Measurements from ENCODE around the gene SDR42E1. TPM values are rescaled to one million over a fixed set of nuclear protein-coding genes. Genes with fewer than 3 reads are reported as not detected.
A peak's percentile ranks its signal among the peaks of the same experiment; 100 is the strongest.

SDR42E1 gene
- total and polyA plus RNA-seq, 7 experiments from 2014 or later, result 2.2 to 12.1 (median 4.6) TPM

DNA sequence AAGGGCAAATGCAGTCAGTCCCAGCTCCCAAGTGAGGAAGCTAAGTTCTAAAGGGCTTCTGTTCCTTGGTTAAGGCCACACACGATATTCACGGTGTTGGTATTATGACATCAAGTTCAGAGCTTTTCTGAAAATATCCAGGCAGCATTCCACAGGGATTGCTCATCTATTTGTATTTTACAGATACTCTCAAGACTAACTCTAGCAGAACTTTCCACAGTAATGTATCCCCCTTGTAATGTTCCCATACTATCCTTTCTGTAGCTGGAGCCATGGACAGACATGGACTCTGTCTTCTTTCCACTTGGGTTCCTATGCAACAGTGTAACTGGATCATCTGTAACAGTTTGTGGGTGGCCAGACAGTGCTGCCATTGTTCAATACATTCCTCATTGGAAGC, 13.5 kb downstream of the SDR42E1 start:
- Histone ChIP-seq H3K36me3 (ENCODE audit: control insufficient read depth in 2 of 3, insufficient read depth in 3 of 3, low read length in 3 of 3) (peaks cover 4 to 57% (median 8%) of the 10 kb centered on the region in 3 experiments), H3K27me3 (ENCODE audit: control insufficient read depth in 2 of 2, insufficient read depth in 2 of 2, low read length in 2 of 2) (no peaks in the 10 kb centered on the region), H3K4me3 (ENCODE audit: low read length) (no peak overlapping the region), H3K9me3 (ENCODE audit: control insufficient read depth in 2 of 3, low read length in 3 of 3) (no peaks in the 10 kb centered on the region), H3K4me1 (ENCODE audit: control insufficient read depth in 2 of 2, insufficient read depth in 2 of 2, low read length in 2 of 2) (no peaks in the 10 kb centered on the region), H3K27ac (ENCODE audit: low read depth, low read length) (no peak overlapping the region)
- intact Hi-C loops (cut with micrococcal nuclease), result no loop called here
- H3K4me1 Mint-ChIP-seq, result peaks cover 0 to 29% (median 6%) of the 10 kb centered on the region in 7 donors
- ChIA-PET POLR2A (no interaction called here), CTCF (no interaction called here)
- ATAC-seq (no peak), DNase-seq (no peak)
- H3K9me3 Mint-ChIP-seq, result peaks cover 0 to 2% (median 0%) of the 10 kb centered on the region in 11 donors
- H3K27me3 Mint-ChIP-seq, result no peaks in the 10 kb centered on the region
- no peak overlapping the region for H3K4me3 Mint-ChIP-seq
- peaks cover 8 to 51% (median 27%) of the 10 kb centered on the region in 5 donors for H3K36me3 Mint-ChIP-seq
- no peak overlapping the region for H3K27ac Mint-ChIP-seq

GRCh38 chr16:81996664-81997509, 14.4 kb downstream of the SDR42E1 start:
- H3K27ac ChIP-seq (ENCODE audit: low read depth, low read length), result no peak overlapping the region
- H3K27ac Mint-ChIP-seq, result no peak overlapping the region
- ChIA-PET CTCF (no interaction called here), POLR2A (no interaction called here)
- no peak for ATAC-seq
- H3K27me3 ChIP-seq (ENCODE audit: control insufficient read depth in 2 of 2, insufficient read depth in 2 of 2, low read length in 2 of 2), result no peaks in the 10 kb centered on the region
- H3K4me3 ChIP-seq (ENCODE audit: low read length), result no peak overlapping the region
- intact Hi-C loops (cut with micrococcal nuclease), result no loop called here
- no peaks in the 10 kb centered on the region for H3K27me3 Mint-ChIP-seq
- no peak for DNase-seq
- peaks cover 8 to 44% (median 21%) of the 10 kb centered on the region in 5 donors for H3K36me3 Mint-ChIP-seq
- peaks cover 4 to 48% (median 8%) of the 10 kb centered on the region in 3 experiments for H3K36me3 ChIP-seq (ENCODE audit: control insufficient read depth in 2 of 3, insufficient read depth in 3 of 3, low read length in 3 of 3)
- peaks cover 0 to 24% (median under 1%) of the 10 kb centered on the region in 7 donors for H3K4me1 Mint-ChIP-seq
- no peak overlapping the region for H3K4me3 Mint-ChIP-seq
- H3K9me3 ChIP-seq (ENCODE audit: control insufficient read depth in 2 of 3, low read length in 3 of 3), result no peaks in the 10 kb centered on the region
- peaks cover 0 to 2% (median 0%) of the 10 kb centered on the region in 11 donors for H3K9me3 Mint-ChIP-seq
- H3K4me1 ChIP-seq (ENCODE audit: control insufficient read depth in 2 of 2, insufficient read depth in 2 of 2, low read length in 2 of 2), result no peaks in the 10 kb centered on the region

DNA sequence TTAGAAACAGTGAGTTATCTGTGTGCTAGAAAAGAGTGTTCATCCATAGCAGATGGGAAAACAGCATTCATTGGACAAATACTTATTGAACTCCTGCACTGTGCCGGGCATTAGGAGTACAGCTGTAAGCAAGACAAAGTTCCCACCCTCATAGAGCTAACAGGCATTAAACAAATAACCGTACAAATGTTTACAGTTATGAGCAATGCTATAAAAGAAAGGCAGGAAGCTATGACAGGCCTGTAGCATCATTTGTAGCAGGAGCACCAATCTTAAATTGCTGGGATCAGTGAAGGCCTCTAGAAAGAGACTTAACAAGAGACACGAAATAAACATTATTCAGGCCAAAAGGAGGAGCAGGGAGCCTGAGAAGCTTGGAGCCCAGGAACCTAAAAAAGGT, 15.6 kb downstream of the SDR42E1 start:
- no peak overlapping the region for H3K4me3 ChIP-seq (ENCODE audit: low read length)
- H3K27ac Mint-ChIP-seq, result peak overlapping the region in 1 of 9 donors; percentile 10
- peaks cover 0 to 15% (median 0%) of the 10 kb centered on the region in 7 donors for H3K4me1 Mint-ChIP-seq
- no peak for DNase-seq
- ChIA-PET CTCF (interaction anchor here (0.8 kb wide), 1 partner anchor 15 kb away, joined by 3 read pairs; no protein-coding TSS in a partner anchor), POLR2A (no interaction called here)
- H3K36me3 ChIP-seq (ENCODE audit: control insufficient read depth in 2 of 3, insufficient read depth in 3 of 3, low read length in 3 of 3), result peaks cover 4 to 44% (median 8%) of the 10 kb centered on the region in 3 experiments
- H3K4me1 ChIP-seq (ENCODE audit: control insufficient read depth in 2 of 2, insufficient read depth in 2 of 2, low read length in 2 of 2), result no peaks in the 10 kb centered on the region
- no peak overlapping the region for H3K27ac ChIP-seq (ENCODE audit: low read depth, low read length)
- H3K9me3 ChIP-seq (ENCODE audit: control insufficient read depth in 2 of 3, low read length in 3 of 3), result no peaks in the 10 kb centered on the region
- no peaks in the 10 kb centered on the region for H3K27me3 ChIP-seq (ENCODE audit: control insufficient read depth in 2 of 2, insufficient read depth in 2 of 2, low read length in 2 of 2)
- H3K36me3 Mint-ChIP-seq, result peaks cover 8 to 34% (median 21%) of the 10 kb centered on the region in 5 donors
- ATAC-seq, result no peak
- H3K27me3 Mint-ChIP-seq, result no peaks in the 10 kb centered on the region
- no peaks in the 10 kb centered on the region for H3K9me3 Mint-ChIP-seq
- no peak overlapping the region for H3K4me3 Mint-ChIP-seq
- intact Hi-C loops (cut with micrococcal nuclease), result loop anchor here in 1 of 2 donors (1.0 kb wide), 1 partner anchor 235 kb away; no protein-coding TSS in a partner anchor

DNA sequence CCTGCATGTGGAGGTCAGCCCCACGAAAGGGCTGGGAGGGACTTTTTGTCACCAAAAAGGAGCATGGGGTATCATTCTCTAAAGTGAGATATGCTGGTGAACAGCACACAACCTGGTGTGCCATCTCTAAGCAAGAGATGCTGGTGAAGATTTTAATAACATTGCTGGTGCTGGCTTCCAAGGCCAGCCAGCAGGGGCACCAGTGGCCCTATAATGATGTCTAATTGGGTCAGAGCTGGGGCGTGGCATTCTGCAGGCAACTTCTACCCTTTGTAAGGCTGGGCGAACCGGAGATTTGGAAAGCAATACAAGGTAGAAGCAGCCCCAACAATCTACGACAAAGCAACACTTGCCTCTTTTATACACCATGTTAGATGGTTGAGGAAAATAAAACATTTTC, 16.8 kb downstream of the SDR42E1 start:
- Histone ChIP-seq H3K9me3 (ENCODE audit: control insufficient read depth in 2 of 3, low read length in 3 of 3) (no peaks in the 10 kb centered on the region), H3K27ac (ENCODE audit: low read depth, low read length) (no peak overlapping the region), H3K4me1 (ENCODE audit: control insufficient read depth in 2 of 2, insufficient read depth in 2 of 2, low read length in 2 of 2) (no peaks in the 10 kb centered on the region), H3K4me3 (ENCODE audit: low read length) (no peak overlapping the region), H3K27me3 (ENCODE audit: control insufficient read depth in 2 of 2, insufficient read depth in 2 of 2, low read length in 2 of 2) (no peaks in the 10 kb centered on the region), H3K36me3 (ENCODE audit: control insufficient read depth in 2 of 3, insufficient read depth in 3 of 3, low read length in 3 of 3) (peaks cover under 1 to 32% (median 4%) of the 10 kb centered on the region in 3 experiments)
- intact Hi-C loops (cut with micrococcal nuclease), result no loop called here
- no peak overlapping the region for H3K4me3 Mint-ChIP-seq
- H3K27me3 Mint-ChIP-seq, result no peaks in the 10 kb centered on the region
- ChIA-PET CTCF (interaction anchor here (1.0 kb wide), 1 partner anchor 54 kb away, joined by 5 read pairs; no protein-coding TSS in a partner anchor), POLR2A (no interaction called here)
- DNase-seq, result no peak
- peaks cover 0 to 15% (median 0%) of the 10 kb centered on the region in 7 donors for H3K4me1 Mint-ChIP-seq
- no peak overlapping the region for H3K27ac Mint-ChIP-seq
- peaks cover 8 to 25% (median 14%) of the 10 kb centered on the region in 5 donors for H3K36me3 Mint-ChIP-seq
- ATAC-seq, result no peak
- no peaks in the 10 kb centered on the region for H3K9me3 Mint-ChIP-seq

DNA sequence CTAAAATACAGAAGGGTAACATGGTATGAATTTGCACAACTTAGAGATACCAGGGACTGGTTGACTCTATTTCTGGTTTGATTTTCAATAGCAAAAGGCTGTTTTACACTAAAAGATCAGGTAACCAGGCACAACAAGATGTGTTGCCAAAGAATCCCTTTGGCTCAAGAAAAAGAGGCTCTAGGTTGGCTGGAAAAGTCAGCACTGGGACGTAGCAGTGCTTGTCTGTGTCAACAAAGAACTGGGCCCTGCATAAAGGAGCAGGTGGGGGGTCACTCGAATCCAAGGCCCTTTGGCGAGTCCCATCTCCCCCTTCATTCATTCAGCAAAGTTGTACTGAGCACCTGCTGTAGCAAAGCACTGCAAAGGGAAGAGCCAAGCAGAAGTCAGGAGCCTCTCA, 18.4 kb downstream of the SDR42E1 start:
- POLR2A ChIA-PET, result no interaction called here
- H3K27me3 Mint-ChIP-seq, result no peaks in the 10 kb centered on the region
- H3K4me3 Mint-ChIP-seq, result no peak overlapping the region
- no peaks in the 10 kb centered on the region for H3K9me3 ChIP-seq (ENCODE audit: control insufficient read depth in 2 of 3, low read length in 3 of 3)
- ATAC-seq (no peak), DNase-seq (no peak)
- no peaks in the 10 kb centered on the region for H3K4me1 ChIP-seq (ENCODE audit: control insufficient read depth in 2 of 2, insufficient read depth in 2 of 2, low read length in 2 of 2)
- H3K4me1 Mint-ChIP-seq, result peaks cover 0 to 15% (median 0%) of the 10 kb centered on the region in 7 donors
- H3K36me3 ChIP-seq (ENCODE audit: control insufficient read depth in 2 of 3, insufficient read depth in 3 of 3, low read length in 3 of 3), result peaks cover 0 to 16% (median 0%) of the 10 kb centered on the region in 3 experiments
- H3K27ac Mint-ChIP-seq, result no peak overlapping the region
- H3K27ac ChIP-seq (ENCODE audit: low read depth, low read length), result no peak overlapping the region
- H3K4me3 ChIP-seq (ENCODE audit: low read length), result no peak overlapping the region
- CTCF ChIA-PET, result no interaction called here
- peaks cover 2 to 13% (median 6%) of the 10 kb centered on the region in 5 donors for H3K36me3 Mint-ChIP-seq
- intact Hi-C loops (cut with micrococcal nuclease), result no loop called here
- no peaks in the 10 kb centered on the region for H3K9me3 Mint-ChIP-seq
- no peaks in the 10 kb centered on the region for H3K27me3 ChIP-seq (ENCODE audit: control insufficient read depth in 2 of 2, insufficient read depth in 2 of 2, low read length in 2 of 2)

GRCh38 chr16:81987706-81988105, 23.6 kb downstream of the SDR42E1 start:
- DNase-seq (no peak), ATAC-seq (no peak)
- intact Hi-C loops (cut with micrococcal nuclease), result no loop called here
- H3K36me3 ChIP-seq (ENCODE audit: control insufficient read depth in 2 of 3, insufficient read depth in 3 of 3, low read length in 3 of 3), result no peaks in the 10 kb centered on the region
- no peaks in the 10 kb centered on the region for H3K4me1 ChIP-seq (ENCODE audit: control insufficient read depth in 2 of 2, insufficient read depth in 2 of 2, low read length in 2 of 2)
- H3K9me3 ChIP-seq (ENCODE audit: control insufficient read depth in 2 of 3, low read length in 3 of 3), result no peaks in the 10 kb centered on the region
- no peak overlapping the region for H3K27ac Mint-ChIP-seq
- no peak overlapping the region for H3K4me3 ChIP-seq (ENCODE audit: low read length)
- H3K27me3 ChIP-seq (ENCODE audit: control insufficient read depth in 2 of 2, insufficient read depth in 2 of 2, low read length in 2 of 2), result no peaks in the 10 kb centered on the region
- H3K36me3 Mint-ChIP-seq, result no peaks in the 10 kb centered on the region
- no peak overlapping the region for H3K27ac ChIP-seq (ENCODE audit: low read depth, low read length)
- CTCF ChIA-PET, result no interaction called here
- H3K4me1 Mint-ChIP-seq, result no peaks in the 10 kb centered on the region
- peaks cover 0 to 20% (median 12%) of the 10 kb centered on the region in 5 donors for H3K27me3 Mint-ChIP-seq
- no peak overlapping the region for H3K4me3 Mint-ChIP-seq
- H3K9me3 Mint-ChIP-seq, result no peaks in the 10 kb centered on the region
- POLR2A ChIA-PET, result no interaction called here

DNA sequence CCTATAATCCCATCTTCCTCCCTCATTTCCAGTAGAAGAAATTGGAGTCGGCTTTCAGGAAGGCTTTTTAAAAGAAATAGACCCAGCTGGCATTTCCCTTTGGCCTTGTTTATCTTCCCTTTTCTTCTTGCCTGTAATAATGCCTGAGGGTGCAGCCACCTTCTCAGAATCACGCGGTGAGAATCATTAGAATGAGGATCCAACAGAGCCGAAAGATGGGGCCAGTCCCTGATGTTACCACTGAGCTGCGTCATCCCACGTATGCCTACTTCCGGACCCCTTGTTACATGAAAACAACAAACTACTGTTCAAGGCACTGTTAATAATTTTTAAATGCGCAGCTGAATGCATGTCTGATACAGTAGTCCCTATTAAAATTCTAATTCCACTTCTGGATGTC, 24.1 kb downstream of the SDR42E1 start:
- no peaks in the 10 kb centered on the region for H3K36me3 ChIP-seq (ENCODE audit: control insufficient read depth in 2 of 3, insufficient read depth in 3 of 3, low read length in 3 of 3)
- H3K9me3 Mint-ChIP-seq, result no peaks in the 10 kb centered on the region
- POLR2A ChIA-PET, result no interaction called here
- H3K4me1 ChIP-seq (ENCODE audit: control insufficient read depth in 2 of 2, insufficient read depth in 2 of 2, low read length in 2 of 2), result no peaks in the 10 kb centered on the region
- peaks cover 0 to 20% (median 12%) of the 10 kb centered on the region in 5 donors for H3K27me3 Mint-ChIP-seq
- H3K27ac Mint-ChIP-seq, result no peak overlapping the region
- no peaks in the 10 kb centered on the region for H3K9me3 ChIP-seq (ENCODE audit: control insufficient read depth in 2 of 3, low read length in 3 of 3)
- no peaks in the 10 kb centered on the region for H3K36me3 Mint-ChIP-seq
- DNase-seq, result no peak
- no peak for ATAC-seq
- no peak overlapping the region for H3K27ac ChIP-seq (ENCODE audit: low read depth, low read length)
- CTCF ChIA-PET, result no interaction called here
- no peak overlapping the region for H3K4me3 Mint-ChIP-seq
- intact Hi-C loops (cut with micrococcal nuclease), result no loop called here
- H3K4me1 Mint-ChIP-seq, result no peaks in the 10 kb centered on the region
- H3K27me3 ChIP-seq (ENCODE audit: control insufficient read depth in 2 of 2, insufficient read depth in 2 of 2, low read length in 2 of 2), result no peaks in the 10 kb centered on the region
- H3K4me3 ChIP-seq (ENCODE audit: low read length), result no peak overlapping the region
